ENCODE measurements around the gene L3HYPDH.

Gene L3HYPDH

GRCh38 chr14:59461891-59462290 lies 22.3 kb downstream of the L3HYPDH start:
- no peak overlapping the region for H3K9ac ChIP-seq (ENCODE audit: low read depth, low read length, poor library complexity)

GRCh38 chr14:59460378-59460777 lies 23.8 kb downstream of the L3HYPDH start:
- Histone ChIP-seq H2BK12ac (ENCODE audit: low read length) (no peak overlapping the region), H4K8ac (ENCODE audit: low read depth, low read length) (no peak overlapping the region)

More at GRCh38 chr14:59461891-59462290, 22.3 kb downstream of the L3HYPDH start:
- Histone ChIP-seq H3K36me3 (replicated peaks in 1 of 2; ENCODE audit: control insufficient read depth in 2 of 2, insufficient read depth in 2 of 2, low read length in 2 of 2) (peaks cover 0 to 74% of the 10 kb centered on the region in 2 donors), H2BK15ac (ENCODE audit: low read length) (no peak overlapping the region), H2BK12ac (ENCODE audit: low read length) (no peak overlapping the region), H3K4ac (ENCODE audit: low read length) (no peak overlapping the region), H3K4me3 (ENCODE audit: low read length in 2 of 2) (no peak overlapping the region), H3K27ac (replicated peaks; ENCODE audit: low read length) (no peak overlapping the region), H3K4me1 (ENCODE audit: control insufficient read depth in 2 of 2, insufficient read depth in 1 of 2, low read depth in 1 of 2, low read length in 2 of 2) (peaks cover 0 to 6% of the 10 kb centered on the region in 2 donors), H3K4me2 (ENCODE audit: insufficient read depth, low read length, poor library complexity, severe bottlenecking) (no peak overlapping the region), H3K79me1 (ENCODE audit: low read depth, low read length) (no peaks in the 10 kb centered on the region), H3K9me3 (replicated peaks in 1 of 2; ENCODE audit: control insufficient read depth in 2 of 2, insufficient read depth in 1 of 2, low read depth in 1 of 2, low read length in 2 of 2) (peaks cover 0 to 10% of the 10 kb centered on the region in 2 donors), H2BK120ac (ENCODE audit: low read depth, low read length) (no peak overlapping the region), H4K91ac (ENCODE audit: low read depth, low read length, poor library complexity) (no peak overlapping the region), H3K14ac (ENCODE audit: low read length) (no peak overlapping the region), H3K23ac (ENCODE audit: low read depth, low read length, poor library complexity) (no peak overlapping the region), H3K27me3 (ENCODE audit: control insufficient read depth in 3 of 3, insufficient read depth in 3 of 3, low read depth in 1 of 3, low read length in 3 of 3) (peaks cover 0 to 14% (median 2%) of the 10 kb centered on the region in 3 experiments), H2BK5ac (ENCODE audit: low read length) (no peak overlapping the region), H3K18ac (ENCODE audit: low read length) (no peak overlapping the region), H2AK5ac (ENCODE audit: low read depth, low read length) (no peak overlapping the region), H4K8ac (ENCODE audit: low read depth, low read length) (no peak overlapping the region), H2AFZ (ENCODE audit: low read length) (no peak overlapping the region)
- WGBS, 2 donors (ENCODE audit: extremely low coverage in 2 of 2, insufficient read length in 2 of 2, insufficient replicate concordance in 1 of 2): no CpG with 5 or more reads among the region's 1 CpG
- no peak for DNase-seq (ENCODE audit: low spot score)

GRCh38 chr14:59458486-59458885 lies 25.7 kb downstream of the L3HYPDH start:
- no peak overlapping the region for H2AFZ ChIP-seq (ENCODE audit: low read length)
- H3K14ac ChIP-seq (ENCODE audit: low read length): no peak overlapping the region
- no peak overlapping the region for H4K8ac ChIP-seq (ENCODE audit: low read depth, low read length)
- no peak overlapping the region for H2BK120ac ChIP-seq (ENCODE audit: low read depth, low read length)
- no peak overlapping the region for H3K23ac ChIP-seq (ENCODE audit: low read depth, low read length, poor library complexity)
- no peak overlapping the region for H2BK5ac ChIP-seq (ENCODE audit: low read length)
- H2BK15ac ChIP-seq (ENCODE audit: low read length): no peak overlapping the region
- H3K79me1 ChIP-seq (ENCODE audit: low read depth, low read length): no peaks in the 10 kb centered on the region
- H3K9ac ChIP-seq (ENCODE audit: low read depth, low read length, poor library complexity): no peak overlapping the region
- no peak overlapping the region for H2AK5ac ChIP-seq (ENCODE audit: low read depth, low read length)
- no peaks in the 10 kb centered on the region for H3K4me1 ChIP-seq (ENCODE audit: control insufficient read depth in 2 of 2, insufficient read depth in 1 of 2, low read depth in 1 of 2, low read length in 2 of 2)
- no peak overlapping the region for H3K4me3 ChIP-seq (ENCODE audit: low read length in 2 of 2)
- H3K9me3 ChIP-seq (replicated peaks in 1 of 2; ENCODE audit: control insufficient read depth in 2 of 2, insufficient read depth in 1 of 2, low read depth in 1 of 2, low read length in 2 of 2): peaks cover 0 to 12% of the 10 kb centered on the region in 2 donors
- no CpG with 5 or more reads among the region's 2 CpGs for WGBS, 2 donors (ENCODE audit: extremely low coverage in 2 of 2, insufficient read length in 2 of 2, insufficient replicate concordance in 1 of 2)
- peaks cover 0 to 4% (median 0%) of the 10 kb centered on the region in 3 experiments for H3K27me3 ChIP-seq (ENCODE audit: control insufficient read depth in 3 of 3, insufficient read depth in 3 of 3, low read depth in 1 of 3, low read length in 3 of 3)
- H2BK12ac ChIP-seq (ENCODE audit: low read length): no peak overlapping the region
- no peak overlapping the region for H3K18ac ChIP-seq (ENCODE audit: low read length)
- no peak overlapping the region for H3K4ac ChIP-seq (ENCODE audit: low read length)
- no peak overlapping the region for H4K91ac ChIP-seq (ENCODE audit: low read depth, low read length, poor library complexity)
- H3K36me3 ChIP-seq (replicated peaks in 1 of 2; ENCODE audit: control insufficient read depth in 2 of 2, insufficient read depth in 2 of 2, low read length in 2 of 2): peaks cover 0 to 74% of the 10 kb centered on the region in 2 donors
- no peak overlapping the region for H3K4me2 ChIP-seq (ENCODE audit: insufficient read depth, low read length, poor library complexity, severe bottlenecking)
- DNase-seq (ENCODE audit: low spot score): no peak
- H3K27ac ChIP-seq (replicated peaks; ENCODE audit: low read length): no peak overlapping the region

More at GRCh38 chr14:59460378-59460777, 23.8 kb downstream of the L3HYPDH start:
- H3K18ac ChIP-seq (ENCODE audit: low read length): no peak overlapping the region
- H3K4ac ChIP-seq (ENCODE audit: low read length): no peak overlapping the region
- peaks cover 0 to 12% of the 10 kb centered on the region in 2 donors for H3K9me3 ChIP-seq (replicated peaks in 1 of 2; ENCODE audit: control insufficient read depth in 2 of 2, insufficient read depth in 1 of 2, low read depth in 1 of 2, low read length in 2 of 2)
- no peak overlapping the region for H3K4me3 ChIP-seq (ENCODE audit: low read length in 2 of 2)
- WGBS, 2 donors (ENCODE audit: extremely low coverage in 2 of 2, insufficient read length in 2 of 2, insufficient replicate concordance in 1 of 2): no CpG with 5 or more reads among the region's 1 CpG
- H4K91ac ChIP-seq (ENCODE audit: low read depth, low read length, poor library complexity): no peak overlapping the region
- H3K23ac ChIP-seq (ENCODE audit: low read depth, low read length, poor library complexity): no peak overlapping the region
- H3K27ac ChIP-seq (replicated peaks; ENCODE audit: low read length): no peak overlapping the region
- H3K79me1 ChIP-seq (ENCODE audit: low read depth, low read length): no peaks in the 10 kb centered on the region
- H2AFZ ChIP-seq (ENCODE audit: low read length): no peak overlapping the region
- peaks cover 0 to 11% (median 2%) of the 10 kb centered on the region in 3 experiments for H3K27me3 ChIP-seq (ENCODE audit: control insufficient read depth in 3 of 3, insufficient read depth in 3 of 3, low read depth in 1 of 3, low read length in 3 of 3)
- H3K4me2 ChIP-seq (ENCODE audit: insufficient read depth, low read length, poor library complexity, severe bottlenecking): no peak overlapping the region
- no peak overlapping the region for H2AK5ac ChIP-seq (ENCODE audit: low read depth, low read length)
- no peak overlapping the region for H3K9ac ChIP-seq (ENCODE audit: low read depth, low read length, poor library complexity)
- no peak overlapping the region for H3K14ac ChIP-seq (ENCODE audit: low read length)
- peaks cover 0 to 6% of the 10 kb centered on the region in 2 donors for H3K4me1 ChIP-seq (ENCODE audit: control insufficient read depth in 2 of 2, insufficient read depth in 1 of 2, low read depth in 1 of 2, low read length in 2 of 2)
- DNase-seq (ENCODE audit: low spot score): no peak
- no peak overlapping the region for H2BK15ac ChIP-seq (ENCODE audit: low read length)
- no peak overlapping the region for H2BK5ac ChIP-seq (ENCODE audit: low read length)
- peaks cover 0 to 77% of the 10 kb centered on the region in 2 donors for H3K36me3 ChIP-seq (replicated peaks in 1 of 2; ENCODE audit: control insufficient read depth in 2 of 2, insufficient read depth in 2 of 2, low read length in 2 of 2)
- no peak overlapping the region for H2BK120ac ChIP-seq (ENCODE audit: low read depth, low read length)

GRCh38 chr14:59455411-59455810 lies 28.8 kb downstream of the L3HYPDH start:
- no peak overlapping the region for H4K91ac ChIP-seq (ENCODE audit: low read depth, low read length, poor library complexity)
- no peak overlapping the region for H3K14ac ChIP-seq (ENCODE audit: low read length)
- no peak overlapping the region for H3K18ac ChIP-seq (ENCODE audit: low read length)
- H4K8ac ChIP-seq (ENCODE audit: low read depth, low read length): no peak overlapping the region
- H2BK15ac ChIP-seq (ENCODE audit: low read length): no peak overlapping the region
- H3K79me1 ChIP-seq (ENCODE audit: low read depth, low read length): no peaks in the 10 kb centered on the region
- peaks cover 0 to 61% of the 10 kb centered on the region in 2 donors for H3K36me3 ChIP-seq (replicated peaks in 1 of 2; ENCODE audit: control insufficient read depth in 2 of 2, insufficient read depth in 2 of 2, low read length in 2 of 2)
- no peaks in the 10 kb centered on the region for H3K27me3 ChIP-seq (ENCODE audit: control insufficient read depth in 3 of 3, insufficient read depth in 3 of 3, low read depth in 1 of 3, low read length in 3 of 3)
- H2BK5ac ChIP-seq (ENCODE audit: low read length): no peak overlapping the region
- H2AFZ ChIP-seq (ENCODE audit: low read length): no peak overlapping the region
- H3K9ac ChIP-seq (ENCODE audit: low read depth, low read length, poor library complexity): no peak overlapping the region
- DNase-seq (ENCODE audit: low spot score): no peak
- no peak overlapping the region for H3K4me2 ChIP-seq (ENCODE audit: insufficient read depth, low read length, poor library complexity, severe bottlenecking)
- H3K9me3 ChIP-seq (replicated peaks in 1 of 2; ENCODE audit: control insufficient read depth in 2 of 2, insufficient read depth in 1 of 2, low read depth in 1 of 2, low read length in 2 of 2): peaks cover 0 to 12% of the 10 kb centered on the region in 2 donors
- H3K23ac ChIP-seq (ENCODE audit: low read depth, low read length, poor library complexity): no peak overlapping the region
- H3K4ac ChIP-seq (ENCODE audit: low read length): no peak overlapping the region
- H2AK5ac ChIP-seq (ENCODE audit: low read depth, low read length): no peak overlapping the region
- no peak overlapping the region for H2BK120ac ChIP-seq (ENCODE audit: low read depth, low read length)
- H3K4me3 ChIP-seq (ENCODE audit: low read length in 2 of 2): no peak overlapping the region
- no CpG with 5 or more reads among the region's 1 CpG for WGBS, 2 donors (ENCODE audit: extremely low coverage in 2 of 2, insufficient read length in 2 of 2, insufficient replicate concordance in 1 of 2)
- H2BK12ac ChIP-seq (ENCODE audit: low read length): no peak overlapping the region
- H3K4me1 ChIP-seq (ENCODE audit: control insufficient read depth in 2 of 2, insufficient read depth in 1 of 2, low read depth in 1 of 2, low read length in 2 of 2): no peaks in the 10 kb centered on the region
- H3K27ac ChIP-seq (replicated peaks; ENCODE audit: low read length): no peak overlapping the region
